A549 (cell line): ENCODE measurements around the gene TEPSIN. TPM values are rescaled to one million over a fixed set of nuclear protein-coding genes. Genes with fewer than 3 reads are reported as not detected.

ENCODE experiments used
- ATAC-seq, 2 experiments: fragments of 200-7000 bp in 1 of 2; fragments of >200 bp in 1 of 2; cut with Nextera tagmentation in 1 of 2; cut with Tn5 transposase in 1 of 2; 3 replicates each; pipeline versions ENCODE4 v1.8.0 to v1.9.1; 2018 to 2020; ENCODE audit warnings: mild to moderate bottlenecking in 1 of 2, moderate library complexity in 1 of 2
- CTCF ChIA-PET: fragments of 300-600 bp; sonication (Branson Sonifier 250); formaldehyde crosslinking; extraction: SDS; loops from one replicate; lab custom pipeline; 2021; ENCODE audit warnings: antibody characterized with exemption, inconsistent platforms; lab: Yijun Ruan, JAX
- POLR2A ChIA-PET: fragments of 350-600 bp; formaldehyde crosslinking; extraction: SDS; loops from one replicate; lab custom pipeline; 2021; ENCODE audit warnings: antibody characterized with exemption, inconsistent platforms; lab: Yijun Ruan, JAX
- DNase-seq, 2 experiments: peaks; one replicate each; pipeline versions ENCODE4 v3.0.0 to v3.0.0-alpha.2; 2011 to 2016; ENCODE audit warnings: low read depth in 1 of 2, low spot score in 1 of 2
- FAIRE-seq: peaks from 2 replicates; lab custom pipeline; 2011; peaks lifted over from hg19 to GRCh38; lab: Jason Lieb, UNC
- H3K27ac ChIP-seq, 2 experiments: fragments of >200 bp; sonication (Bioruptor Twin); formaldehyde crosslinking; 3 replicates each; pipeline ENCODE4 v1.5.1; 2016 to 2017
- H3K4me1 ChIP-seq: fragments of >200 bp; sonication (Bioruptor Twin); formaldehyde crosslinking; 3 replicates; pipeline ENCODE4 v1.6.1; 2016
- H3K4me2 ChIP-seq: fragments of >200 bp; sonication (Bioruptor Twin); formaldehyde crosslinking; 3 replicates; pipeline ENCODE4 v1.6.1; 2016
- H3K4me3 ChIP-seq: fragments of >200 bp; sonication (Bioruptor Twin); formaldehyde crosslinking; 3 replicates; pipeline ENCODE4 v1.5.1; 2016
- H3K9me3 ChIP-seq: fragments of >200 bp; sonication (Bioruptor Twin); formaldehyde crosslinking; 3 replicates; pipeline ENCODE4 v1.6.1; 2016
- CBX8 ChIP-seq: fragments of 200-600 bp; sonication (generic); IDR thresholded peaks from 2 replicates; pipeline ENCODE4 v1.6.1; 2016
- CEBPB ChIP-seq, 2 experiments: fragments of >200 bp in 1 of 2; sonication (Bioruptor Twin) in 1 of 2; formaldehyde crosslinking in 1 of 2; IDR thresholded peaks; 2 replicates each; pipeline ENCODE4 v1.6.1; 2012 to 2016
- CHD4 ChIP-seq: fragments of 200-600 bp; sonication (generic); IDR thresholded peaks from 2 replicates; pipeline ENCODE4 v1.6.1; 2016; ENCODE audit warnings: antibody characterized with exemption, mild to moderate bottlenecking, borderline replicate concordance
- ESRRA ChIP-seq: fragments of 150-350 bp; IDR thresholded peaks from 2 replicates; pipeline ENCODE4 v1.6.1; 2014; ENCODE audit warnings: mild to moderate bottlenecking, low read length, borderline replicate concordance
- FOSL2 ChIP-seq, 2 experiments: fragments of 450-650 bp in 1 of 2; fragments of >200 bp in 1 of 2; sonication (Bioruptor Twin) in 1 of 2; formaldehyde crosslinking; IDR thresholded peaks; 2 replicates each; pipeline versions ENCODE4 v1.5.0 to v1.6.1; 2016 to 2020; ENCODE audit warnings: mild to moderate bottlenecking in 1 of 2, moderate library complexity in 1 of 2
- GATA3 ChIP-seq: IDR thresholded peaks from 2 replicates; pipeline ENCODE4 v1.6.1; 2012; ENCODE audit warnings: borderline replicate concordance
- HDAC2 ChIP-seq: fragments of 200-600 bp; sonication (generic); IDR thresholded peaks from 2 replicates; pipeline ENCODE4 v1.6.1; 2016
- HOXA7 ChIP-seq: fragments of 250-450 bp; sonication (Bioruptor Pico); IDR thresholded peaks from 2 replicates; pipeline ENCODE4 v1.5.0; 2020; ENCODE audit warnings: mild to moderate bottlenecking, moderate library complexity
- HOXB13 ChIP-seq: fragments of 250-450 bp; sonication (Bioruptor Pico); IDR thresholded peaks from 2 replicates; pipeline ENCODE4 v1.5.0; 2020; ENCODE audit warnings: low read depth, mild to moderate bottlenecking, moderate library complexity
- JUN ChIP-seq, 2 experiments: fragments of >200 bp; sonication (Bioruptor Twin); formaldehyde crosslinking; IDR thresholded peaks; 2 replicates in 1 of 2; 3 replicates in 1 of 2; pipeline ENCODE4 v1.6.1; 2016 to 2017
- JUNB ChIP-seq: fragments of >200 bp; sonication (Bioruptor Twin); formaldehyde crosslinking; IDR thresholded peaks from 2 replicates; pipeline ENCODE4 v1.6.1; 2016
- KDM5A ChIP-seq: fragments of 200-600 bp; sonication (generic); IDR thresholded peaks from 2 replicates; pipeline ENCODE4 v1.6.1; 2016; ENCODE audit warnings: antibody characterized with exemption, mild to moderate bottlenecking
- MAFK ChIP-seq: fragments of 450-650 bp; IDR thresholded peaks from 2 replicates; pipeline ENCODE4 v1.6.1; 2014; ENCODE audit not compliant: partially characterized antibody
- MAZ ChIP-seq: fragments of 150-350 bp; IDR thresholded peaks from 2 replicates; pipeline ENCODE4 v1.6.1; 2014; ENCODE audit warnings: antibody characterized with exemption, low read depth, low read length, borderline replicate concordance
- MYC ChIP-seq: IDR thresholded peaks from 2 replicates; pipeline ENCODE4 v1.6.1; 2012; ENCODE audit warnings: mild to moderate bottlenecking, inconsistent platforms, low read length, improper control_type of control experiment, borderline replicate concordance
- NPAS2 ChIP-seq: fragments of 250-450 bp; sonication (Bioruptor Pico); IDR thresholded peaks from 2 replicates; pipeline ENCODE4 v1.8.0; 2022; ENCODE audit warnings: mild to moderate bottlenecking, moderate library complexity, borderline replicate concordance
- NR3C1 ChIP-seq: fragments of >200 bp; sonication (Bioruptor Twin); formaldehyde crosslinking; IDR thresholded peaks from 3 replicates; pipeline ENCODE4 v1.6.1; 2017
- PHF8 ChIP-seq: fragments of 200-600 bp; sonication (generic); IDR thresholded peaks from 2 replicates; pipeline ENCODE4 v1.6.1; 2016; ENCODE audit warnings: low read depth, mild to moderate bottlenecking, antibody characterized with exemption, moderate library complexity, borderline replicate concordance
- POLR2AphosphoS2 ChIP-seq: conservative IDR thresholded peaks from 2 replicates; pipeline ENCODE4 v1.6.1; 2012; ENCODE audit warnings: low read length, improper control_type of control experiment, inconsistent platforms
- RNF2 ChIP-seq: fragments of 200-600 bp; sonication (generic); IDR thresholded peaks from 2 replicates; pipeline ENCODE4 v1.6.1; 2016; ENCODE audit warnings: low read depth, mild to moderate bottlenecking, antibody characterized with exemption, moderate library complexity, borderline replicate concordance
- SMC3 ChIP-seq: fragments of >200 bp; sonication (Bioruptor Twin); formaldehyde crosslinking; IDR thresholded peaks from 3 replicates; pipeline ENCODE4 v1.6.1; 2018; ENCODE audit warnings: inconsistent platforms
- ZFP36 ChIP-seq: fragments of 450-650 bp; IDR thresholded peaks from 2 replicates; pipeline ENCODE4 v1.6.1; 2014; ENCODE audit warnings: borderline replicate concordance; ENCODE audit not compliant: partially characterized antibody
- WGBS: methylation state at CpG from one replicate; pipeline ENCODE4 v1.1.6; 2017; ENCODE audit errors: missing lambda C conversion rate; 5-methylcytosine and 5-hydroxymethylcytosine counted together
- polyA plus RNA-seq, 4 experiments: library from polyadenylated mRNA; depleted of rRNA in 3 of 4; stranded (reverse); fragments of >200 nt; fragmentation: RNase III in 1 of 4; extraction: RNeasy Plus Mini Kit Qiagen cat#74134 plus additional on column Dnase treatment in 1 of 4; gene quantifications; 2 replicates in 3 of 4; 3 replicates in 1 of 4; pipeline ENCODE4 v1.2.3, GENCODE V29; 2011 to 2017
- TF ChIP-seq, protein P1 (sequence below): fragments of 250-450 bp; sonication (Bioruptor Pico); IDR thresholded peaks from 2 replicates; pipeline ENCODE4 v1.5.0; 2021; ENCODE audit warnings: mild to moderate bottlenecking, moderate library complexity, borderline replicate concordance
- TF ChIP-seq, protein P2 (sequence below): IDR thresholded peaks from 2 replicates; pipeline ENCODE4 v1.6.1; 2012; ENCODE audit warnings: low read depth, borderline replicate concordance
- TF ChIP-seq, protein P3 (sequence below): IDR thresholded peaks from 2 replicates; pipeline ENCODE4 v1.6.1; 2012
- TF ChIP-seq, protein P4 (sequence below): IDR thresholded peaks from 2 replicates; pipeline ENCODE4 v1.6.1; 2012

The TEPSIN gene
- polyA plus RNA-seq, 2 of the 4 experiments (the other 2 are of a cell fraction) = 12.5 to 31.3 TPM

DNA sequence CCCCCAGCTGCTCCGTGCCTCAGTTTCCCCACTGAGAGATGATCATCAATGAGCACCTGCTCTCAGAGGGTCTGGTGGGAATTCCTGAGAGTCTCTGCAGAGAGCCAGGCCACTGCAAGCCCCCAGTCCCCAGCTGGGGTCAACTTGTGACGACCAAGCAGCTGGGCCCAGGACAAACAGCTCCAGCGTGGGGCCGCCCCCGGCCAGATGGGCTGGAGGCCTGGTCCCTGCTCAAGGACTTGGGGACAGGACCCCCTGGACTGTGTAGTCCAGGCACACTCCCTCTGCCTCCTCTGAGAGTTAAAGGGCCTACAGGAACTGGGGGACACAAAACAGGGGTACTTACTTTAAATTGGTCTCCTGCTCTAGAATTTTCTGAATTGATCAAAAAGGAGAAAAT, 56.3 kb downstream of the TEPSIN start (continued):
- TF ChIP-seq MYC (no peak), CHD4 (no peak), MAFK (no peak), HDAC2 (no peak), ZFP36 (no peak), CEBPB (IDR thresholded peaks at IDR 0.05) (no peak)
- TF ChIP-seq, protein P1, sequence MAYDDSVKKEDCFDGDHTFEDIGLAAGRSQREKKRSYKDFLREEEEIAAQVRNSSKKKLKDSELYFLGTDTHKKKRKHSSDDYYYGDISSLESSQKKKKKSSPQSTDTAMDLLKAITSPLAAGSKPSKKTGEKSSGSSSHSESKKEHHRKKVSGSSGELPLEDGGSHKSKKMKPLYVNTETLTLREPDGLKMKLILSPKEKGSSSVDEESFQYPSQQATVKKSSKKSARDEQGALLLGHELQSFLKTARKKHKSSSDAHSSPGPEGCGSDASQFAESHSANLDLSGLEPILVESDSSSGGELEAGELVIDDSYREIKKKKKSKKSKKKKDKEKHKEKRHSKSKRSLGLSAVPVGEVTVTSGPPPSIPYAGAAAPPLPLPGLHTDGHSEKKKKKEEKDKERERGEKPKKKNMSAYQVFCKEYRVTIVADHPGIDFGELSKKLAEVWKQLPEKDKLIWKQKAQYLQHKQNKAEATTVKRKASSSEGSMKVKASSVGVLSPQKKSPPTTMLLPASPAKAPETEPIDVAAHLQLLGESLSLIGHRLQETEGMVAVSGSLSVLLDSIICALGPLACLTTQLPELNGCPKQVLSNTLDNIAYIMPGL (CRISPR knock-in tag) = no peak
- TF ChIP-seq, protein P2, sequence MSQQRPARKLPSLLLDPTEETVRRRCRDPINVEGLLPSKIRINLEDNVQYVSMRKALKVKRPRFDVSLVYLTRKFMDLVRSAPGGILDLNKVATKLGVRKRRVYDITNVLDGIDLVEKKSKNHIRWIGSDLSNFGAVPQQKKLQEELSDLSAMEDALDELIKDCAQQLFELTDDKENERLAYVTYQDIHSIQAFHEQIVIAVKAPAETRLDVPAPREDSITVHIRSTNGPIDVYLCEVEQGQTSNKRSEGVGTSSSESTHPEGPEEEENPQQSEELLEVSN = no peak
- TF ChIP-seq, all 56 proteins: peak for 0

DNA sequence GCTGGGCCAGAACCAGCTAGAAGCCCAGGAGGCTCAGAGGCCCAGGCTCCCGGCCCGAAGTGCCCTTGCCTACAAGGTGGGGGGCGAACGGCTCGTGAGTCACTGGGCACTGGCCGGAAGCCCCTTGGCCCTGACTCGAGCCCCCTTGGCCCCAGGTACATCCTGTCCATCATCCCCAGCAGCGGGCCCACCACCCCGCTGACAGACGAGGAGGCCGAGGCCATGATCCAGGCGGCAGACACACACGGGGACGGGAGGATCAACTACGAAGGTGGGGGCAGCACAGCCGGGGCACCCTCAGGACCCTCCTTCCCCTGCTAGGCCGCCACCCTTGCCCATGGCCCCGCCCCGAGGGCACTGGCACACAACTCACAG, 57.1 kb downstream of the TEPSIN start:
- TF ChIP-seq SMC3 (no peak), RNF2 (no peak), CHD4 (no peak)
- 79% methylated on average over 13 of the region's 19 CpGs for WGBS
- CTCF ChIA-PET = interaction anchor here (1.1 to 3.1 kb wide), 6 partner anchors 9 to 59 kb away, joined by 3 to 22 read pairs (median 4); no protein-coding TSS in a partner anchor
- no peak overlapping the region for H3K27ac ChIP-seq
- H3K4me2 ChIP-seq = no peak overlapping the region
- POLR2A ChIA-PET = no interaction called here
- no peaks in the 10 kb centered on the region for H3K9me3 ChIP-seq
- H3K4me3 ChIP-seq = no peak overlapping the region
- no peaks in the 10 kb centered on the region for H3K4me1 ChIP-seq
- DNase-seq (no peak), ATAC-seq (no peak), FAIRE-seq (no peak)

DNA sequence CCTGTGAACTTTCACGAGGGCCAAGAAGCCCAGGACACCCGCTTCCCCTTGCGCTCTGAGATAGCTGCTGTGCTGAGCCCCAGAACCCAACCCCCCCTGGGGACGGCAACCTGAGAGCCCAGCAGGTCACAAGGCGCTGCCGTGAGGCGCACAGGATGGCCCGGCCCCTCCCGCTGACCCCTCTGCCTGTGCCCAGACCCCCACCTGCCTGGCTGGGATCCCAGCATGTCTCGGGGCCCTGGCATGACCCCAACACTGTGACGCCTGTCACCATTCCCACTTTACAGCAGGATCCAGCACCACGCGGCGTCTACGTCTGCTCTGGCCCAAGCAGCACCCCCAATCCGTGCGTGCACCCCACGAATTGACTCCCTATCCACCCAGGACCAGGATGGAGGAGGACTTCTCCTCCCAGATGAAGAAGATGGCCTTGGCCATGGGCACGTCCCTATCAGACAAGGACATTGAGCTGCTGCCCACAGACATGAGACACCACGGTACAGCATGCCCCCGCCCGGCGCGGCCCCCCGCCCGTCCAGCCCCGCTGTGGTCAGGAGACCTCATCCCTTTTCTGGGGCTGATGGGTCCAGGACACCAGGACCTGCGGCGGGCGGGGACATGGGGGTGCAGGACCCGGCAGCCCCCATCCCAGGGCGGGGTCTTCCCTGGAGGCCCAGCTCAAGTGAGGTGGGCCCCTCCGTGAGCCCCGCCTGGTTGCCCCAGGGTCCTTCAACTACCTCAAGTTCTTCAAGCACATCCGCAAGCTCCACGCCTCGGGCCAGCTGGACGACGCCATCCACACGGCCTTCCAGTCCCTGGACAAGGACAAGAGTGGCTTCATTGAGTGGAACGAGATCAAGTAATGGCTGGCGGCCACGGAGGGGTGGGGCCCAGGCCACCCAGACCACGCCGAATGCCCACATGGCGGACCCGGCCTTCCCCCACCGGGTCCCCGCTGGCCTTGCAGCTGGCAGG, 57.7 kb downstream of the TEPSIN start:
- Histone ChIP-seq H3K27ac (no peak overlapping the region), H3K9me3 (no peaks in the 10 kb centered on the region), H3K4me3 (no peak overlapping the region), H3K4me1 (no peaks in the 10 kb centered on the region), H3K4me2 (no peak overlapping the region)
- no peak for ATAC-seq
- ChIA-PET POLR2A (no interaction called here), CTCF (interaction anchor here (0.6 to 3.1 kb wide), 9 partner anchors 10 to 60 kb away, joined by 3 to 22 read pairs (median 4); no protein-coding TSS in a partner anchor)
- FAIRE-seq = no peak
- 90% methylated on average over 35 of the region's 49 CpGs for WGBS
- DNase-seq = no peak
- TF ChIP-seq KDM5A (no peak), PHF8 (no peak), ESRRA (no peak), CHD4 (no peak), POLR2AphosphoS2 (no peak), CBX8 (no peak), JUNB (no peak), NPAS2 (CRISPR knock-in tag) (no peak), JUN (IDR thresholded peaks at IDR 0.05) (no peak), FOSL2 (IDR thresholded peaks at IDR 0.05) (no peak), FOSL2 (CRISPR knock-in tag; IDR thresholded peaks at IDR 0.05) (no peak), CEBPB (IDR thresholded peaks at IDR 0.05) (no peak), NR3C1 (no peak), GATA3 (no peak), MAZ (no peak), HOXB13 (CRISPR knock-in tag) (no peak), HOXA7 (CRISPR knock-in tag) (no peak)
- TF ChIP-seq, protein P3, sequence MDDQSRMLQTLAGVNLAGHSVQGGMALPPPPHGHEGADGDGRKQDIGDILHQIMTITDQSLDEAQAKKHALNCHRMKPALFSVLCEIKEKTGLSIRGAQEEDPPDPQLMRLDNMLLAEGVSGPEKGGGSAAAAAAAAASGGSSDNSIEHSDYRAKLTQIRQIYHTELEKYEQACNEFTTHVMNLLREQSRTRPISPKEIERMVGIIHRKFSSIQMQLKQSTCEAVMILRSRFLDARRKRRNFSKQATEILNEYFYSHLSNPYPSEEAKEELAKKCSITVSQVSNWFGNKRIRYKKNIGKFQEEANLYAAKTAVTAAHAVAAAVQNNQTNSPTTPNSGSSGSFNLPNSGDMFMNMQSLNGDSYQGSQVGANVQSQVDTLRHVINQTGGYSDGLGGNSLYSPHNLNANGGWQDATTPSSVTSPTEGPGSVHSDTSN = no peak
- TF ChIP-seq, protein P1 (CRISPR knock-in tag) = no peak
- TF ChIP-seq, protein P4, sequence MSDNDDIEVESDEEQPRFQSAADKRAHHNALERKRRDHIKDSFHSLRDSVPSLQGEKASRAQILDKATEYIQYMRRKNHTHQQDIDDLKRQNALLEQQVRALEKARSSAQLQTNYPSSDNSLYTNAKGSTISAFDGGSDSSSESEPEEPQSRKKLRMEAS = no peak
